Esophagus squamous epithelium (tissue), 5 donors: Measurements from ENCODE around the gene ANKS1A. TPM values are rescaled to one million over a fixed set of nuclear protein-coding genes. Genes with fewer than 3 reads are reported as not detected.

Experiments used
- DNase-seq: peaks from one replicate; lab custom pipeline; 2025; lab: John Stamatoyannopoulos, UW
- H3K27ac ChIP-seq, 4 donors: fragments of 200-600 bp; sonication (generic); one replicate each; pipeline ENCODE4 v1.5.1; 2016 to 2019; ENCODE audit warnings: mild to moderate bottlenecking in 1 of 4
- H3K27me3 ChIP-seq, 4 donors: fragments of 200-600 bp; sonication (generic); 1 replicate in 3 of 4; 2 replicates in 1 of 4; pipeline versions ENCODE4 v1.5.1 to v1.6.0; 2017 to 2021; ENCODE audit warnings: antibody characterized with exemption in 1 of 4
- H3K36me3 ChIP-seq, 3 donors: fragments of 200-600 bp; sonication (generic); one replicate each; pipeline ENCODE4 v1.5.1; 2016 to 2019
- H3K4me1 ChIP-seq, 3 donors: fragments of 200-600 bp; sonication (generic); one replicate each; pipeline ENCODE4 v1.5.1; 2017 to 2019
- H3K4me3 ChIP-seq, 4 donors: fragments of 200-600 bp; sonication (generic); 1 replicate in 3 of 4; 2 replicates in 1 of 4; pipeline ENCODE4 v1.5.1; 2016 to 2019; ENCODE audit warnings: mild to moderate bottlenecking in 2 of 4, moderate library complexity in 1 of 4
- H3K9me3 ChIP-seq, 3 donors: fragments of 200-600 bp; sonication (generic); one replicate each; pipeline ENCODE4 v1.5.1; 2016 to 2019
- POLR2A ChIP-seq, 4 donors: fragments of 450-650 bp; IDR thresholded peaks; one replicate each; pipeline ENCODE4 v1.6.1; 2017; ENCODE audit warnings: antibody characterized with exemption in 4 of 4, mild to moderate bottlenecking in 4 of 4, moderate library complexity in 3 of 4
- WGBS, 2 donors: methylation state at CpG; one replicate each; pipeline ENCODE4 v1.1.5; 2018; 5-methylcytosine and 5-hydroxymethylcytosine counted together
- intact Hi-C: fragments of 100-400 bp; cut with DNase I; formaldehyde crosslinking; loops from one replicate; pipeline ENCODE4 v1.15.0; 2022
- total RNA-seq, 4 donors: library from RNA; depleted of rRNA; stranded (reverse); fragments of >200 nt; gene quantifications; one replicate each; pipeline ENCODE4 v1.1.0, GENCODE V29; 2016
- TF ChIP-seq, protein P1 (sequence below), 6 experiments: fragments of 450-650 bp in 4 of 6; fragments of 200-600 bp in 2 of 6; sonication (generic) in 2 of 6; IDR thresholded peaks; one replicate each; pipeline ENCODE4 v1.5.1; 2016 to 2019; ENCODE audit warnings: antibody characterized with exemption in 6 of 6, mild to moderate bottlenecking in 4 of 6, moderate library complexity in 4 of 6
- donor health status: DM: yes; HTN: yes; CAD: no.

Gene ANKS1A
- total RNA-seq, 4 donors from 2014 or later: 12.6 to 27.1 (median 17.5) TPM

DNA sequence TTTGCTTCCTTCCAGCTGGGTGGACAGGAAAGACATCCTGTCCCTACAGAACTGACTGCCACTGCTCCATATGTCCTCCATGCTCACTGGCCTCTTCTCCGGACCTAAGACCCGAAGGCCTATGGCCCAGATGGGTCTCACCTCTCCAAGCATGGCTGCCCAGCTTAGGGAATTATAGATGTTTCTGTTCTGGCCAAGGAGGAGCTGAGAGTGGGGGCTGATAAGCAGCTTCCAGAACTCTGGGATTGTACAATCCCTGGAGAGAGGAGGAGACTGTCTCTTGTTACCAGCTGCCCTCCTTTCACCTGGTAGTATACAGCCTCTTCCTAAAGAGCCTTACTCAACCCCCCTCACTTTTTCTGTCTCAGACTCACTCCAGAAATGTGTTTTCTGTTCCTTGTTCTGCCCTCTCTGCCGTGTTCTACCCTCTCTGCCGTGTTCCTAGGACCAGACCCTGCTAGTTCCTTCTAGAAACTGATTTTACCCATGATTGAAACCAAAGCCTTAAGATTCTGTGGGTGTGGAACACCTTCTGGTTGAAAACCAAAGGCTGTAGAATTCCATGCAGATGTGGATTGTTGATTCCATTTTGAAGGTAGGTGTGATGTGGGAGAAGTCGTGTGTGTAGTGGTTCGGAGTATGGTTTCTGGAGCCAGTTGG lies 28.7 kb downstream of the ANKS1A start:
- Histone ChIP-seq H3K9me3 (no peaks in the 10 kb centered on the region), H3K4me3 (no peak overlapping the region), H3K27me3 (no peaks in the 10 kb centered on the region), H3K27ac (no peak overlapping the region), H3K36me3 (no peaks in the 10 kb centered on the region), H3K4me1 (peaks cover 0 to 9% (median 0%) of the 10 kb centered on the region in 3 donors)
- no peak for DNase-seq
- TF ChIP-seq, protein P1, sequence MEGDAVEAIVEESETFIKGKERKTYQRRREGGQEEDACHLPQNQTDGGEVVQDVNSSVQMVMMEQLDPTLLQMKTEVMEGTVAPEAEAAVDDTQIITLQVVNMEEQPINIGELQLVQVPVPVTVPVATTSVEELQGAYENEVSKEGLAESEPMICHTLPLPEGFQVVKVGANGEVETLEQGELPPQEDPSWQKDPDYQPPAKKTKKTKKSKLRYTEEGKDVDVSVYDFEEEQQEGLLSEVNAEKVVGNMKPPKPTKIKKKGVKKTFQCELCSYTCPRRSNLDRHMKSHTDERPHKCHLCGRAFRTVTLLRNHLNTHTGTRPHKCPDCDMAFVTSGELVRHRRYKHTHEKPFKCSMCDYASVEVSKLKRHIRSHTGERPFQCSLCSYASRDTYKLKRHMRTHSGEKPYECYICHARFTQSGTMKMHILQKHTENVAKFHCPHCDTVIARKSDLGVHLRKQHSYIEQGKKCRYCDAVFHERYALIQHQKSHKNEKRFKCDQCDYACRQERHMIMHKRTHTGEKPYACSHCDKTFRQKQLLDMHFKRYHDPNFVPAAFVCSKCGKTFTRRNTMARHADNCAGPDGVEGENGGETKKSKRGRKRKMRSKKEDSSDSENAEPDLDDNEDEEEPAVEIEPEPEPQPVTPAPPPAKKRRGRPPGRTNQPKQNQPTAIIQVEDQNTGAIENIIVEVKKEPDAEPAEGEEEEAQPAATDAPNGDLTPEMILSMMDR (IDR thresholded peaks at IDR 0.05): no peak
- no peak for TF ChIP-seq POLR2A (IDR thresholded peaks at IDR 0.05)
- intact Hi-C loops: no loop called here
- WGBS, 2 donors: 77 to 96% methylated on average over 4 to 6 of the region's 6 CpGs

GRCh38 chr6:34919651-34920050 lies 30.6 kb downstream of the ANKS1A start:
- Histone ChIP-seq H3K36me3 (no peaks in the 10 kb centered on the region), H3K4me1 (peaks cover 0 to 9% (median 0%) of the 10 kb centered on the region in 3 donors), H3K27me3 (no peaks in the 10 kb centered on the region), H3K9me3 (no peaks in the 10 kb centered on the region), H3K27ac (no peak overlapping the region), H3K4me3 (no peak overlapping the region)
- no peak for DNase-seq
- 94 to 95% methylated on average over 1 of the region's 1 CpG for WGBS, 2 donors
- intact Hi-C loops: no loop called here
- TF ChIP-seq POLR2A (IDR thresholded peaks at IDR 0.05): no peak
- TF ChIP-seq, protein P1 (IDR thresholded peaks at IDR 0.05): no peak

- intact Hi-C loops: no loop called here
- no peaks in the 10 kb centered on the region for H3K9me3 ChIP-seq
- no peak overlapping the region for H3K27ac ChIP-seq
- no peaks in the 10 kb centered on the region for H3K36me3 ChIP-seq
- H3K4me1 ChIP-seq: peaks cover 0 to 9% (median 0%) of the 10 kb centered on the region in 3 donors
- H3K27me3 ChIP-seq: no peaks in the 10 kb centered on the region
- no peak for DNase-seq
- 82 to 100% methylated on average over 2 to 4 of the region's 4 CpGs for WGBS, 2 donors
- TF ChIP-seq, protein P1 (IDR thresholded peaks at IDR 0.05): no peak
- TF ChIP-seq POLR2A (IDR thresholded peaks at IDR 0.05): no peak
- H3K4me3 ChIP-seq: no peak overlapping the region
Observed at GRCh38 chr6:34920097-34920496, 31.0 kb downstream of the ANKS1A start.

GRCh38 chr6:34922177-34922663 lies 33.2 kb downstream of the ANKS1A start:
- Histone ChIP-seq H3K27me3 (no peaks in the 10 kb centered on the region), H3K9me3 (no peaks in the 10 kb centered on the region), H3K36me3 (no peaks in the 10 kb centered on the region), H3K4me1 (peaks cover 0 to 4% (median 0%) of the 10 kb centered on the region in 3 donors), H3K4me3 (no peak overlapping the region), H3K27ac (no peak overlapping the region)
- TF ChIP-seq POLR2A (IDR thresholded peaks at IDR 0.05): no peak
- TF ChIP-seq, protein P1 (IDR thresholded peaks at IDR 0.05): no peak
- intact Hi-C loops: no loop called here
- WGBS, 2 donors: 41 to 46% methylated on average over 3 of the region's 3 CpGs
- no peak for DNase-seq

DNA sequence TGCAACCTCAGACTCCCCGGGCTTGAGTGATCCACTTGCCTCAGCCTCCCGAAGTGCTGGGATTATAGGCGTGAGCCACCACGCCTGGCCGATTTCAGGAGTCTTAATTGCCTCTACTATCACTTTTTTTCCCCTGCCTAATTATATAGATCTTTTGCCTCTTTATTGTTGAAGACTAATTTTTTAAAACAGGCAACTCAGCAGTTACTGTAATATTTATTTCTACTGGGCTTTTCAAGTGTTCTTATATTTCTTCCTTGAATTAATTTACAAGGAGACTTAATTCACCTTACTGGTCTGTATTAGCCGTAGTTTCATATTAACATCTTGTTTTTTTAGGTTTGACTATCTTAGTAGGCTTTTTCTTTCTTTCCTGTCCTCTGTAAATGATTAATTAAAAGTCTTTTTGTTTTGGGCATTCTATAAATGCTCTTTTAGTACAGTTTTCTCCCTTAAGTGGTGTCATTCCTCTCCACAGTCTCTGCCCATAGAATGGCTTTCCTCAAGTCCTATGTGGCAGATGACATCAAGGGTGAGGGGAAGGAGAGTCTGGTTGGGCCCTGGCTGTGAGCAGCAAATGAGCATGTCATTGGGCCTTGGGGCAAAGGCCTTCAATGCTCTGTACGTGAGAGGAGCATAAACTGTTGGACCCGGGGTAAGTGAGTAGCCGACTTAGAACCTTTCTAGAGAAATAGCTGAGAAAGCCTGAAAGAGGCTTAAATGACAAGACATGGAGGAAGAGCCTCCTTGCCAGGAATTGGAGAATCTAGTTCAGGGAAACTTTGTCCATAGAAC lies 36.0 kb downstream of the ANKS1A start:
- WGBS, 2 donors: 90 to 97% methylated on average over 9 of the region's 9 CpGs
- Histone ChIP-seq H3K9me3 (no peaks in the 10 kb centered on the region), H3K36me3 (no peaks in the 10 kb centered on the region), H3K4me1 (no peaks in the 10 kb centered on the region), H3K4me3 (no peak overlapping the region), H3K27me3 (no peaks in the 10 kb centered on the region), H3K27ac (no peak overlapping the region)
- no peak for DNase-seq
- intact Hi-C loops: no loop called here
- TF ChIP-seq, protein P1 (IDR thresholded peaks at IDR 0.05): no peak
- no peak for TF ChIP-seq POLR2A (IDR thresholded peaks at IDR 0.05)
